ENCODE data around the gene CXCR6. TPM values are rescaled to one million over a fixed set of nuclear protein-coding genes. Genes with fewer than 3 reads are reported as not detected.

The CXCR6 gene
- polyA plus RNA-seq, 1 experiment, result not detected

DNA sequence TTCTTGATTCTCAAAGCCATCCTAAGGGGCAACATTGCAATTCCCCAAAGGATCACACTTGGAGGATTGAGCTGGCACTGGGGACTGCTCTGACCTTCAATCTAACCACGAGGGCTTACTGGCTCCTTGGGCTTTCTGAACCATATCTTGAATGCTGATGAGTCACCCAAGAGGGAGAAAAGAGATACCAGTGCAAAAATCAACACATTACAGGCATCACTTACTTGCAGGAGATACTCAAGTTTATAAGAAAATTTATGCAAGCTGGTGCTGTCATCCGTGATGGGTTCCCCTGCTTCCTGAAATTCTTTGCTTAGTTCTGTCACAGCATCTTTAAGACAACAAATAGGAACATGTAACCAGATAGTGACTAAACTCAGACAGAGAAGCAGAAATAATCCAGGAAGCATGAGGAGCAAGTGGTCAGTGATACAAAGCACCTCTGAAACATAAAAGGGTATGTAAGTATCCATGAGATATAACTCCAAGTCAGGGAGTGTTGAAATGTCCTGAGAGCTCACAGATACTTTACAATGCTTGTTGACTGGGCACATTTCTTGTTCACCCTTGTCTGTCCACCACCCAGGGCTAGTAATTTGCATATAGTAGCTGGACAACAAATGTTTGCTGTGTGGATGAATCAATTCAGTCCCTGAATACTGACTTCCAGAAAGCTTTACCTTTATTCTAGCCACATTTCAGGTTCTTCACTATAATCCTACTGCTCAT lies 38.2 kb downstream of the CXCR6 start:
- ChIA-PET POLR2A (no interaction called here), CTCF (interaction anchor here (0.5 to 0.8 kb wide), 3 partner anchors 25 to 97 kb away, joined by 3 to 4 read pairs (median 3); no protein-coding TSS in a partner anchor)
- Histone ChIP-seq H3K4me3 (ENCODE audit: low read depth, low read length) (no peak overlapping the region), H3K27me3 (ENCODE audit: control insufficient read depth, insufficient read depth, low read length) (no peaks in the 10 kb centered on the region), H3K36me3 (ENCODE audit: control insufficient read depth, insufficient read depth, low read length) (peaks cover 9% of the 10 kb centered on the region)
- TF ChIP-seq, protein P1, sequence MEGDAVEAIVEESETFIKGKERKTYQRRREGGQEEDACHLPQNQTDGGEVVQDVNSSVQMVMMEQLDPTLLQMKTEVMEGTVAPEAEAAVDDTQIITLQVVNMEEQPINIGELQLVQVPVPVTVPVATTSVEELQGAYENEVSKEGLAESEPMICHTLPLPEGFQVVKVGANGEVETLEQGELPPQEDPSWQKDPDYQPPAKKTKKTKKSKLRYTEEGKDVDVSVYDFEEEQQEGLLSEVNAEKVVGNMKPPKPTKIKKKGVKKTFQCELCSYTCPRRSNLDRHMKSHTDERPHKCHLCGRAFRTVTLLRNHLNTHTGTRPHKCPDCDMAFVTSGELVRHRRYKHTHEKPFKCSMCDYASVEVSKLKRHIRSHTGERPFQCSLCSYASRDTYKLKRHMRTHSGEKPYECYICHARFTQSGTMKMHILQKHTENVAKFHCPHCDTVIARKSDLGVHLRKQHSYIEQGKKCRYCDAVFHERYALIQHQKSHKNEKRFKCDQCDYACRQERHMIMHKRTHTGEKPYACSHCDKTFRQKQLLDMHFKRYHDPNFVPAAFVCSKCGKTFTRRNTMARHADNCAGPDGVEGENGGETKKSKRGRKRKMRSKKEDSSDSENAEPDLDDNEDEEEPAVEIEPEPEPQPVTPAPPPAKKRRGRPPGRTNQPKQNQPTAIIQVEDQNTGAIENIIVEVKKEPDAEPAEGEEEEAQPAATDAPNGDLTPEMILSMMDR (IDR thresholded peaks at IDR 0.05; ENCODE audit: insufficient read depth, low read depth, low read length), result no peak
- DNase-seq (ENCODE audit: low read depth), result no peak

DNA sequence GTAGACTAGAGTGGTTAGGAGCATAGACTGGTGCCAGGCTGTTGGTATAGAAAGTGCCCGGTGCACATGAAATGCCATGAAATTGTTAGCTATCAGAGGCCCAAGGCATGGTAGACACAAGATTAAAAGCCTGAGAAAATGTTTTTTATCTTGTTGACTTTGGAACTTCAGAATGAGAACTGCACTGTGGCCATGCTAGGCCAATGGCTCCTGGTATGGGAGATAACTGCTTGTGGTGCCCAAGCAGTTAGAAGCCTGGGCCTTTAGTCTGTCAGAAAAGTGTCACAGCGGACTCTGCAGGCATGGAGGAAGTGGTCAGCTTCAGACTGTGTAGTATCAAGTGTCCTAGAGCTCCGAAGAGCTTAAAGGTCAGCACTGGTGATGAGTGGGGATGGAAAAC lies 40.5 kb downstream of the CXCR6 start:
- DNase-seq (ENCODE audit: low read depth), result no peak
- Histone ChIP-seq H3K36me3 (ENCODE audit: control insufficient read depth, insufficient read depth, low read length) (peaks cover 7% of the 10 kb centered on the region), H3K4me3 (ENCODE audit: low read depth, low read length) (no peak overlapping the region), H3K27me3 (ENCODE audit: control insufficient read depth, insufficient read depth, low read length) (no peaks in the 10 kb centered on the region)
- ChIA-PET CTCF (interaction anchor here (1.3 kb wide), 1 partner anchor 45 kb away, joined by 4 read pairs; no protein-coding TSS in a partner anchor), POLR2A (no interaction called here)
- TF ChIP-seq, protein P1 (IDR thresholded peaks at IDR 0.05; ENCODE audit: insufficient read depth, low read depth, low read length), result no peak

DNA sequence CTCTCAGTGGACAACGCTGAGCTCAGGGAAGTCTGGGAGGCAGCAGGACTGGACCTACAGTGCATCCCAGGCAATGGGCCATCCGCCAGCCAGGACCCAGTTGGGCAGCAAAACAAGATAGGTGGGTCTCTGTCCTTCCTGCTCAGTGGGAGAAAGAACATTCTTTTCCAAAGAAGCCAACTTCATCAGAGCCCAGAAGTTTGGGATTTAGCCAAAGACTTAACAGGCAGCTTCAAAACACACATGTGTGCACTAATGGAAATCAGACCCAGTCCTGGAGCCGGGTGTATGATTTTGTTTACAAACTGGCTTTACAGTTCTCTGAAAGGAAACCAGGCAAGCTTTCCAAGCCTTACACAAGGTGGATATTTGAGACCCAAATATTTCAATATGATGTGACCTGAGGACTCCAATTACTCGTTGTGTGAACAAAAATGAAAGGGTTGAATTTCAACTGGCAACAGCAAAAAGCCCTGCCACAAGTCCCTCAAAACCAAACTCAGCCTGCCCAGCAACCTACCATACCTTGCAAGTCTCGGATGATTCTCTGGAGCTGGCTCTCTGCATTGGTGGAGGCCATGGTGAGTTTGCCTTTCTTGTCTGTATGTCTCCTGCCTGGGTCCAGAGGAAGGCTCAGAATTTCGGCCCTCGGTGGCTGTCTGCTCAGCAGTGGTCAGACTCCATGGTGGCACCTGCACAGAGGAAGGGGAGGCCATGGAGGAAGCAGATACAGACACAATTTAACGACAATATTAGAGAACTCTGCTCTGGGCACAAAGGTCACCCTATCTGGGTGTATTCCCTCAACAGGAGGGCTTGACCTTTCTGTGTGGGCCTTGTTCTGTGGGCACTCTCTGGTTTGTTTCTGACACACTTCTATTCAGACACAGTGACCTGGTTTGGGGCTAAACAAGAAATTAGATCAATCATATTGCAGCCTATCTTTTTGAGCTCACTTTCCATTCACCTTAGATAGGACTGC lies 41.4 kb downstream of the CXCR6 start:
- POLR2A ChIA-PET, result no interaction called here
- TF ChIP-seq, protein P1 (IDR thresholded peaks at IDR 0.05; ENCODE audit: insufficient read depth, low read depth, low read length), result no peak
- H3K4me3 ChIP-seq (ENCODE audit: low read depth, low read length), result no peak overlapping the region
- no peak for DNase-seq (ENCODE audit: low read depth)
- CTCF ChIA-PET, result interaction anchor here (1.2 to 1.3 kb wide), 2 partner anchors 45 to 46 kb away, joined by 3 to 4 read pairs; no protein-coding TSS in a partner anchor
- H3K27me3 ChIP-seq (ENCODE audit: control insufficient read depth, insufficient read depth, low read length), result no peaks in the 10 kb centered on the region
- H3K36me3 ChIP-seq (ENCODE audit: control insufficient read depth, insufficient read depth, low read length), result peaks cover 3% of the 10 kb centered on the region; the same call in 1 of the 2 replicates

DNA sequence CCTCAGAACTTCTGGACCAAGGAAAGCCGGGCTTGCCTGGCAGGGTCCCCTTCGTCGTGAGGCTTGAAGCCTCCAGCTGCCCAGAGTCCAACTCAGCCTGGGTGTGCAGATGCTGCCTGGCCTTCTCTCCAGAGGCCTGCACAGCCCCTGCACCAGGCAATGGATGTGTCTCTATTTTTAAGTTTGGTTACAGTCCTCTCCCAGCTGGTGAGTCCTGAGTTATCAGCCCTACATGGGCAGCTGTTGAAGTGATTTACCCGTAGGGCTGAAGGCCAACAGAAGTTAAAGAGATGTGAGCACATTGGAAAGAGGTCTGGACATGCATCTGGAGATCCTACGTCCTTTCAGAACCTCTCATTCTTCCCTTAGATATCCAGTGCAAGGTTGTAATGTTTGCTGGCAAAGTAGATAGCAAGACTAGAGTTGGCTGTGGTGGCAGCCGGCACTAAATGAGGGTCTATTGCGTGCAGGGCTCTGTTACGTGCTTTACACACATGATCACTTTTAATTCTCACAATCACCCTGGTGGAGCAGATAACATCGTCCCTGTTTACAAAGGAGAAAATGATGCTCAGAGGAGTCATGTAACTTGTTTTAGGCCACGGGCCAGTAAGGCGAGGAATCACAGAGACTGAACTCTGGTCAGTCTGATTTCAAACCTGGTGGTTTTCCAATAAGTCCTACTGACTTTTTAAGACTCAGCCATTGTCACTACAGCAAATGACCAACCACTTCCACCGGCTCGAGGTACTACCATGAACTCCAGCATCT lies 42.5 kb downstream of the CXCR6 start:
- no peaks in the 10 kb centered on the region for H3K27me3 ChIP-seq (ENCODE audit: control insufficient read depth, insufficient read depth, low read length)
- ChIA-PET CTCF (interaction anchor here (0.8 to 1.2 kb wide), 3 partner anchors 13 to 47 kb away, joined by 3 read pairs; no protein-coding TSS in a partner anchor), POLR2A (interaction anchor here (0.7 kb wide), 1 partner anchor 104 kb away, joined by 3 read pairs; no protein-coding TSS in a partner anchor)
- H3K36me3 ChIP-seq (ENCODE audit: control insufficient read depth, insufficient read depth, low read length), result peaks cover 3% of the 10 kb centered on the region; the same call in 1 of the 2 replicates
- no peak for DNase-seq (ENCODE audit: low read depth)
- H3K4me3 ChIP-seq (ENCODE audit: low read depth, low read length), result no peak overlapping the region
- TF ChIP-seq, protein P1 (IDR thresholded peaks at IDR 0.05; ENCODE audit: insufficient read depth, low read depth, low read length), result no peak
